GM12878 (cell line): ENCODE data around the gene TUNAR.

Experiments
- ATF2 ChIP-seq: IDR thresholded peaks from 2 replicates; pipeline ENCODE4 v1.6.1; 2012; ENCODE audit warnings: low read length, inconsistent platforms
- CTCF ChIP-seq, 3 experiments: IDR thresholded peaks in 2 of 3; conservative IDR thresholded peaks in 1 of 3; 2 replicates each; pipeline ENCODE4 v1.5.1; 2011; ENCODE audit warnings: low read depth in 3 of 3, low read length in 3 of 3, mild to moderate bottlenecking in 3 of 3, control low read depth in 2 of 3, moderate library complexity in 2 of 3, inconsistent platforms in 1 of 3, mixed read lengths in 1 of 3; ENCODE audit not compliant: control insufficient read depth in 2 of 3, insufficient read depth in 1 of 3; ENCODE audit errors: extremely low read depth in 1 of 3
- EZH2 ChIP-seq: IDR thresholded peaks from 2 replicates; pipeline ENCODE4 v1.6.1; 2012; ENCODE audit warnings: low read depth, mild to moderate bottlenecking, control low read depth, inconsistent platforms, low read length, borderline replicate concordance; ENCODE audit not compliant: control insufficient read depth
- FOXM1 ChIP-seq: IDR thresholded peaks from 2 replicates; pipeline ENCODE4 v1.6.1; 2012; ENCODE audit warnings: low read depth, mild to moderate bottlenecking, inconsistent platforms, low read length, moderate library complexity
- KLF5 ChIP-seq: fragments of 450-650 bp; IDR thresholded peaks from 2 replicates; pipeline ENCODE4 v1.6.1; 2014; ENCODE audit warnings: mild to moderate bottlenecking; ENCODE audit not compliant: partially characterized antibody
- MEF2A ChIP-seq: IDR thresholded peaks from 2 replicates; pipeline ENCODE4 v1.6.1; 2011; ENCODE audit warnings: low read depth, mild to moderate bottlenecking, low read length, moderate library complexity; ENCODE audit not compliant: insufficient read depth
- POLR2AphosphoS5 ChIP-seq: IDR thresholded peaks from 2 replicates; pipeline ENCODE4 v1.6.1; 2011; ENCODE audit warnings: mild to moderate bottlenecking, low read length, inconsistent platforms
- REST ChIP-seq: IDR thresholded peaks from 2 replicates; pipeline ENCODE4 v1.6.1; 2012; ENCODE audit warnings: mild to moderate bottlenecking, low read depth, low read length
- ZNF274 ChIP-seq: IDR thresholded peaks from one replicate; pipeline ENCODE4 v1.8.0; 2011; ENCODE audit not compliant: insufficient read length, insufficient read depth

GRCh38 chr14:95943699-95944098 lies 67.1 kb downstream of the TUNAR start:
- TF ChIP-seq CTCF (IDR thresholded peaks at IDR 0.05 in 2 of 3, conservative IDR thresholded peaks at IDR 0.05 in 1 of 3; ENCODE audit: control insufficient read depth in 2 of 3, extremely low read depth in 1 of 3, insufficient read depth in 1 of 3, low read depth in 3 of 3, low read length in 3 of 3): no peak
- TF ChIP-seq KLF5: no peak
- no peak for TF ChIP-seq MEF2A
- no peak for TF ChIP-seq EZH2
- TF ChIP-seq REST: no peak
- TF ChIP-seq POLR2AphosphoS5: no peak
- no peak for TF ChIP-seq ATF2
- no peak for TF ChIP-seq FOXM1
- no peak for TF ChIP-seq ZNF274
